CD8-positive, alpha-beta memory T cell (primary cell): ENCODE results near the gene GPC6. TPM values are rescaled to one million over a fixed set of nuclear protein-coding genes. Genes with fewer than 3 reads are reported as not detected.
A peak's percentile ranks its signal among the peaks of the same experiment; 100 is the strongest.

Experiments
- CTCF ChIA-PET: fragments of 350-600 bp; sonication (Branson Sonifier 250); formaldehyde crosslinking; loops from one replicate; lab custom pipeline; 2021; ENCODE audit warnings: antibody characterized with exemption; lab: Charles Lee
- POLR2A ChIA-PET: fragments of 350-600 bp; sonication (Branson Sonifier 250); formaldehyde crosslinking; loops from one replicate; lab custom pipeline; 2021; ENCODE audit warnings: antibody characterized with exemption; lab: Charles Lee
- DNase-seq, 5 donors: peaks; one replicate each; pipeline versions ENCODE4 v3.0.0 to v3.0.0-alpha.2; 2020 to 2022; ENCODE audit warnings: mixed read lengths in 1 of 5
- H3K27ac ChIP-seq: one replicate; pipeline ENCODE4 v1.7.0; 2013; ENCODE audit warnings: low read depth, mild to moderate bottlenecking, low read length, moderate library complexity
- H3K27me3 ChIP-seq: 2 replicates; pipeline ENCODE4 v1.7.0; 2013; ENCODE audit warnings: low read length, mild to moderate bottlenecking; ENCODE audit not compliant: insufficient read depth, poor library complexity, severe bottlenecking
- H3K36me3 ChIP-seq: 2 replicates; pipeline ENCODE4 v1.7.0; 2013; ENCODE audit warnings: mild to moderate bottlenecking, low read length, moderate library complexity; ENCODE audit not compliant: insufficient read depth
- H3K4me1 ChIP-seq: 2 replicates; pipeline ENCODE4 v1.7.0; 2013; ENCODE audit warnings: mild to moderate bottlenecking, low read length, moderate library complexity; ENCODE audit not compliant: insufficient read depth
- H3K4me3 ChIP-seq: 2 replicates; pipeline ENCODE4 v1.7.0; 2013; ENCODE audit warnings: mild to moderate bottlenecking, low read length
- H3K9me3 ChIP-seq: 2 replicates; pipeline ENCODE4 v1.7.0; 2013; ENCODE audit warnings: mild to moderate bottlenecking, low read length
- H3K27ac Mint-ChIP-seq, 8 donors: one replicate each; pipeline ENCODE4 v1.8.0; 2020 to 2021; ENCODE audit warnings: mixed read lengths in 8 of 8, mild to moderate bottlenecking in 6 of 8, inconsistent platforms in 3 of 8, moderate library complexity in 3 of 8
- H3K27me3 Mint-ChIP-seq, 2 donors: one replicate each; pipeline ENCODE4 v1.8.0; 2020 to 2021; ENCODE audit warnings: mixed read lengths in 2 of 2, mild to moderate bottlenecking in 1 of 2, moderate library complexity in 1 of 2
- H3K36me3 Mint-ChIP-seq, 3 donors: one replicate each; pipeline ENCODE4 v1.8.0; 2020 to 2021; ENCODE audit warnings: mixed read lengths in 3 of 3, inconsistent platforms in 1 of 3, mild to moderate bottlenecking in 1 of 3
- H3K4me1 Mint-ChIP-seq, 3 donors: one replicate each; pipeline ENCODE4 v1.8.0; 2020 to 2021; ENCODE audit warnings: mixed read lengths in 3 of 3, inconsistent platforms in 1 of 3, mild to moderate bottlenecking in 1 of 3
- H3K4me3 Mint-ChIP-seq, 7 donors: one replicate each; pipeline ENCODE4 v1.8.0; 2020 to 2021; ENCODE audit warnings: mixed read lengths in 7 of 7, mild to moderate bottlenecking in 6 of 7, moderate library complexity in 4 of 7, inconsistent platforms in 2 of 7
- H3K9me3 Mint-ChIP-seq, 5 donors: one replicate each; pipeline ENCODE4 v1.8.0; 2020 to 2022; ENCODE audit warnings: mixed read lengths in 5 of 5, mild to moderate bottlenecking in 3 of 5, moderate library complexity in 2 of 5, inconsistent platforms in 1 of 5
- polyA plus RNA-seq: library from polyadenylated mRNA; unstranded; fragments of 300-500 nt; fragmentation: Illumina TruSeq; gene quantifications from one replicate; pipeline ENCODE4 v1.2.3, GENCODE V29; 2021
- total RNA-seq, 2 experiments: library from RNA; stranded (reverse); gene quantifications; one replicate each; pipeline ENCODE4 v1.2.3, GENCODE V29; 2021

Gene GPC6
- total and polyA plus RNA-seq, 3 experiments from 2014 or later, result not detected

DNA sequence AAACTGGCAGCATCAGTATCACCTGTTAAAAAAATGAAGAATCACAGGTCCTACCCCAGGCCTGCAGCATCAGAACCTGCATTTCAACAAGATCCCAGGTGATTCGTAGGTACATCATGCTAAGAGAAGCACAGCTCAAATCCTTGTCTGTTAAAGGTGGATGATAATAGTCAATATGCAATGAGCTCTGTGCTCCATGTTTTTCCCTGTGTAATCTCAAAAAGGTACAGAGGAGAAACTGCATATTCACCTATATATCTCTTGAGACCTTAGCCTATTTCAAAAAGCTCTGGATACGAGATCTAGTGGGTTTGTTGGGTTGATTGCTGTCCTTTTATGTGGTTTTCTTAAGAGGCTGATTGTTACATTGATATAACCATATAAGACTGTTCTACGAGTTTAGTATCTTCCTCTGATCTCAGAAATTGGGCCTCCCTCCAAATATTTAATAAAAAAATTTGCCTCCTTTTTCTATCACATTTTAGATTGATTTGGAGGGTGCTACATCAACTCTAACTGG, 1104.0 kb downstream of the GPC6 start:
- Mint-ChIP-seq H3K9me3 (peaks cover 3 to 17% (median 13%) of the 10 kb centered on the region in 5 donors), H3K27ac (peak overlapping the region in 2 of 8 donors; percentile 9 to 30), H3K27me3 (peaks cover 6 to 17% of the 10 kb centered on the region in 2 donors), H3K36me3 (peaks cover 3 to 20% (median 4%) of the 10 kb centered on the region in 3 donors), H3K4me3 (peak overlapping the region in 6 of 7 donors; percentile 4 to 38 (median 26)), H3K4me1 (peaks cover 56 to 60% (median 60%) of the 10 kb centered on the region in 3 donors)
- no peaks in the 10 kb centered on the region for H3K36me3 ChIP-seq
- H3K27ac ChIP-seq, result no peak overlapping the region
- peaks cover 59% of the 10 kb centered on the region for H3K4me1 ChIP-seq
- ChIA-PET POLR2A (no interaction called here), CTCF (interaction anchor here (1.0 to 1.4 kb wide), 2 partner anchors 15 to 26 kb away, joined by 3 read pairs; no protein-coding TSS in a partner anchor)
- no peak overlapping the region for H3K4me3 ChIP-seq
- DNase-seq, result peak in 2 of 5 donors; percentile 62 to 70
- peaks cover 3% of the 10 kb centered on the region for H3K27me3 ChIP-seq
- no peaks in the 10 kb centered on the region for H3K9me3 ChIP-seq

DNA sequence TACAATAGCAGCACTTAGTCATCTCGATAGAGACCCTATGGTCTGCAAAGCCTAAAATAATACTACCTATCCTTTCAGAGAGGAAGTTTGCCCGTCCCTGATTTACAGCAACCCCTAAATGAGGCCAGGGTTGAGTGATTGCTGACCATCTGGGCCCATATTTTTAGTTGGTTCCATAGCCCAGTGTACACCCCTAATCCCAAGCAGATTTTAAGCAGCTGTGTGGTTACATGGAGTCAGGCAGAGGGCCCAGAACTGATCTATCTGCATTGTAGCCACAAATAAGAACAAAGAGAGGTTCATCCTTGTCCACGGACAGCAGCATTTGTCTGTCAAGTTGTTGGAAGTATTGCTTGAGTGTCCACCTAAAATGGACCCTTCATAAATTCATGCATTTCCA, 1104.7 kb downstream of the GPC6 start:
- CTCF ChIA-PET, result interaction anchor here (1.0 to 1.4 kb wide), 2 partner anchors 14 to 26 kb away, joined by 3 read pairs; no protein-coding TSS in a partner anchor
- DNase-seq, result no peak
- Histone ChIP-seq H3K27ac (no peak overlapping the region), H3K4me3 (no peak overlapping the region), H3K27me3 (peaks cover 3% of the 10 kb centered on the region), H3K4me1 (peaks cover 54% of the 10 kb centered on the region), H3K36me3 (no peaks in the 10 kb centered on the region), H3K9me3 (no peaks in the 10 kb centered on the region)
- H3K27me3 Mint-ChIP-seq, result peaks cover 6 to 18% of the 10 kb centered on the region in 2 donors
- POLR2A ChIA-PET, result no interaction called here
- peaks cover 3 to 13% (median 4%) of the 10 kb centered on the region in 3 donors for H3K36me3 Mint-ChIP-seq
- peaks cover 3 to 11% (median 10%) of the 10 kb centered on the region in 5 donors for H3K9me3 Mint-ChIP-seq
- H3K27ac Mint-ChIP-seq, result peak overlapping the region in 1 of 8 donors; percentile 30
- H3K4me1 Mint-ChIP-seq, result peaks cover 50 to 53% (median 53%) of the 10 kb centered on the region in 3 donors
- H3K4me3 Mint-ChIP-seq, result no peak overlapping the region

DNA sequence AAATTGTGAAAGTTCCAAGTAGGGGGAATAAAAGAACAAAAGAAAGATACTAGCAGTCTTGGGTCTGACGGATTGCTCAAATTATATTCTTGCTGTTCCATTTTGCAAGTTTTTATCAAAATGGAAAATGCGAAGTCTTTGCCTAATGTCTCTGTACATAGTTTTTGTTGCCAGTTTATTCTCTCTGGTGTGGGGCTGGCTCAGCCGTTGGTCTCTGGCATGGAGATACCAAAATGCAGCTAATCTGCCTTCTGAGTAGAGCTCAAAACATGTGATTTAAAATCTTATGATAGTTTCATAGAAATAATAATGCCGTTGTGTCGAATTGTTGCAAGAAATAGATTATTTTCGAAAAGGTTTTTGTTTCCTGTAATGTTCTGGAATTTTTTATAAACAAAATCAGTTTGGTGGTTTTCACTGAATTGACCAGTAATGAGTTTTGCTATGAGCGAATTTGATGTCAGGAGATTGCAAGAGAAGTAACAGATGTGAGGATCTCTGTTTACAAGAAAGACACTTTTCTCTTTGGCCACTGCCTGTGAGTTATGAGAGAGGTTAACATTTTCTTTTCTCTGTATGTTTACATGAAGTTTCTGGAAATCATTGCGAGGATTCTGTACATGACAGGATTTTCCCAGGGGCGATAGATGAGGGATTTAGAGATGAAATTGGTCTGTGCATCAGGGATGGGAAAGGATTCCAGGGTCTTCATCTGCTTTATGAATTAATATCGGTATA, 1105.9 kb downstream of the GPC6 start:
- peaks cover 38 to 41% (median 41%) of the 10 kb centered on the region in 3 donors for H3K4me1 Mint-ChIP-seq
- no peak overlapping the region for H3K4me3 Mint-ChIP-seq
- H3K9me3 Mint-ChIP-seq, result no peaks in the 10 kb centered on the region
- Histone ChIP-seq H3K4me3 (no peak overlapping the region), H3K4me1 (peaks cover 42% of the 10 kb centered on the region), H3K9me3 (no peaks in the 10 kb centered on the region), H3K27me3 (peaks cover 3% of the 10 kb centered on the region), H3K36me3 (no peaks in the 10 kb centered on the region), H3K27ac (no peak overlapping the region)
- peaks cover 0 to 5% (median 0%) of the 10 kb centered on the region in 3 donors for H3K36me3 Mint-ChIP-seq
- H3K27me3 Mint-ChIP-seq, result peaks cover 6 to 21% of the 10 kb centered on the region in 2 donors
- DNase-seq, result no peak
- no peak overlapping the region for H3K27ac Mint-ChIP-seq
- POLR2A ChIA-PET, result no interaction called here
- CTCF ChIA-PET, result no interaction called here

DNA sequence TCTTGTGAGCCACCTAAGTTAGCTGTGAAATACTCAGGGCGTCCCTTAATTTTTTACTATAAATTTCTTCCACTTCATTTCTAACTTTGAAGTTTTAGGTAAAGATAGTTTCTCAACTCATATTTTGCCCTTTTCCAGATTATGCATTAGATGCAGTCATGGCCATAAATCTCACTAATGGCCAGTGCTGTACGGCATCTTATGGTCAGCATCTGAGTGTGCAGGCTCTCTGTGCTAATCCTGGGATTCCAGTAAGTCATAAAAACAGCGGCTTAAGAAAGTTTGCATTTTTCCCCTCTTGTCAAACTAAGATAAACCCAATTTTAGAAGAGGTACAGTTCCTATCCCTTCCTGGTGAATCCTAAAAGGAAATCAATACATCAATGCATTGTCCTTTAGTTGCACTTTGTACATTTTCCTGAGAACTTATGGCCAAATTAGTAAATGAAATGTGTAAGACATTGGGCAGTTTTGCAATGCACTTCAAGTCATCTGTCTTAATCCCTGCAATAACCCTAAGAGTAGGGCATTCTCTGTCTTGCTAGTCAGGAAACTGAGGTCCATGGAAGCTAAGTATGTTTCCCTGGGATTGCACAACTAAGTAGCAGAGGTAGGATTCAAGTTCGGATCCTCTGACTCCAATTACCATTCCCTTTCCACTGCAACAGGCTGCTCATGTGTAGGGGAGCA, 1106.7 kb downstream of the GPC6 start:
- H3K27ac Mint-ChIP-seq, result no peak overlapping the region
- no peak overlapping the region for H3K27ac ChIP-seq
- H3K36me3 ChIP-seq, result no peaks in the 10 kb centered on the region
- H3K4me3 Mint-ChIP-seq, result no peak overlapping the region
- peaks cover 6 to 24% of the 10 kb centered on the region in 2 donors for H3K27me3 Mint-ChIP-seq
- no peaks in the 10 kb centered on the region for H3K9me3 Mint-ChIP-seq
- POLR2A ChIA-PET, result no interaction called here
- no peak overlapping the region for H3K4me3 ChIP-seq
- CTCF ChIA-PET, result no interaction called here
- H3K4me1 Mint-ChIP-seq, result peaks cover 30 to 33% (median 33%) of the 10 kb centered on the region in 3 donors
- peaks cover 0 to 9% (median 0%) of the 10 kb centered on the region in 3 donors for H3K36me3 Mint-ChIP-seq
- H3K9me3 ChIP-seq, result no peaks in the 10 kb centered on the region
- peaks cover 3% of the 10 kb centered on the region for H3K27me3 ChIP-seq
- no peak for DNase-seq
- H3K4me1 ChIP-seq, result peaks cover 35% of the 10 kb centered on the region

DNA sequence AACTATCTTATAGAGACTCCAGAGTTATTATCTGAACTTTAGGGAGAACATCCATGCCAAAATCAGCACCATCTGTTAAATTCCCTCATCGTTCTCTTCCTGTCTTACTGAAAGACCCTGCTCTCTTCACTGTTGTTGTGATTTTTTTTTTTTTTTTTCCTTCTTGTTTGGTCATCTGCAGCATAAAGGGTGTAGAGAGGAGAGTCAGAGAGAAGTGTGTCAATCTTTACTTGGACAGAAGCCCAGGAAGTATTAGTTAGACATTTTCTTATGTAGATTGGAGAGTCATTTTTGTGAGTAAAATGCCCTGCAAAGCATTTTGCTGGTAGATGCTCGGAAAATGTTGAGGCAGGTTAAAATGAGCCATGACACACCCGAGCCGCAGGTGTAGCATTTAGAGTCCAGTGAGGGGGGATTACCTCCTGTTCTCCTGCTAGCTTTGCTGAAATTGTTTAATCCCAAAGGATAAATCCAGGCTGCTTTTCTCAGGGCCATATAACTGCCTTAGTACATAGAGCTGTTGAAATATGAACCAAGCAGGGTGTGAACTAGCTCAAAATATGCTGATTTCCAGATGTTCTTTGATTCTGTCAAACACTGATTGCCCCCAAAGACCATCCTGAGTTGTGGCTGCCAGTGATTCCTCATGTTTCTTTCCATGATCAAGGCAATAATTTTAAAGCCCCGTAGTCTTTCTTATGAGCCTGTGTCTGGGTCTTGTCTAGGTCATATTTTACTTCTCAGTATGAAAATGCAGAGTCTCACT, 1109.3 kb downstream of the GPC6 start:
- Mint-ChIP-seq H3K9me3 (no peaks in the 10 kb centered on the region), H3K4me1 (peaks cover 7% of the 10 kb centered on the region in 3 donors), H3K36me3 (peaks cover 0 to 9% (median 0%) of the 10 kb centered on the region in 3 donors), H3K27me3 (peaks cover 5 to 21% of the 10 kb centered on the region in 2 donors), H3K27ac (no peak overlapping the region), H3K4me3 (no peak overlapping the region)
- ChIA-PET POLR2A (no interaction called here), CTCF (no interaction called here)
- DNase-seq, result no peak
- Histone ChIP-seq H3K36me3 (no peaks in the 10 kb centered on the region), H3K27ac (no peak overlapping the region), H3K4me1 (peaks cover 8% of the 10 kb centered on the region), H3K27me3 (no peaks in the 10 kb centered on the region), H3K9me3 (no peaks in the 10 kb centered on the region), H3K4me3 (no peak overlapping the region)

DNA sequence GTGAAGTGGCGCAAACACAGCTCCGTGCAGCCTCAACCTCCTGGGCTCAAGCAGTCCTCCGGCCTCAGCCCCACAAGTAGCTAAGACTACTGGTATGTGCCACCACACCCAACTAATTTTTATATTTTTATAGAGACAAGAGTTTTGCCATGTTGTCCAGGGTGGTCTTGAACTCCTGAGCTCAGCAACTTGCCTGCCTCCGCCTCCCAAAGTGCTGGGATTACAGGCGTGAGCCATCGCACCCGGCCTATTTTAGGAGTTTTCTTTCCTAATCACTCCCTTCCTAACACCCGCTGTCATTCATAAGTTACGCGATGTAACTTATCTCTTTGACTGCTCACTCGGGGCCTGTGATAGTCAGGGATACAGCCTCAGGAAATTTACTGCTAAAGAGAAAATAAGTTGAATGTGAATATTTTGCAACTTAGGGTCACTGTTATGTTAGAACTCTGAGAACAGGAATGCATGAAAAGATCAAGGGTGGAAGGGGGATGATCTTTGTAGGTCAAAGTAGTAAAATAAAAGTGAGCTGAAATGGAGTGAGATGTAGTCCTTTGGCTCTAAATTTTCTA, 1112.6 kb downstream of the GPC6 start:
- Mint-ChIP-seq H3K27me3 (peaks cover 0 to 9% of the 10 kb centered on the region in 2 donors), H3K36me3 (peaks cover 0 to 4% (median 0%) of the 10 kb centered on the region in 3 donors), H3K9me3 (no peaks in the 10 kb centered on the region), H3K27ac (no peak overlapping the region), H3K4me3 (no peak overlapping the region), H3K4me1 (peaks cover 0 to under 1% (median under 1%) of the 10 kb centered on the region in 3 donors)
- H3K9me3 ChIP-seq, result no peaks in the 10 kb centered on the region
- H3K4me3 ChIP-seq, result no peak overlapping the region
- no peaks in the 10 kb centered on the region for H3K4me1 ChIP-seq
- no peaks in the 10 kb centered on the region for H3K27me3 ChIP-seq
- POLR2A ChIA-PET, result no interaction called here
- no peaks in the 10 kb centered on the region for H3K36me3 ChIP-seq
- H3K27ac ChIP-seq, result no peak overlapping the region
- CTCF ChIA-PET, result no interaction called here
- DNase-seq, result no peak

DNA sequence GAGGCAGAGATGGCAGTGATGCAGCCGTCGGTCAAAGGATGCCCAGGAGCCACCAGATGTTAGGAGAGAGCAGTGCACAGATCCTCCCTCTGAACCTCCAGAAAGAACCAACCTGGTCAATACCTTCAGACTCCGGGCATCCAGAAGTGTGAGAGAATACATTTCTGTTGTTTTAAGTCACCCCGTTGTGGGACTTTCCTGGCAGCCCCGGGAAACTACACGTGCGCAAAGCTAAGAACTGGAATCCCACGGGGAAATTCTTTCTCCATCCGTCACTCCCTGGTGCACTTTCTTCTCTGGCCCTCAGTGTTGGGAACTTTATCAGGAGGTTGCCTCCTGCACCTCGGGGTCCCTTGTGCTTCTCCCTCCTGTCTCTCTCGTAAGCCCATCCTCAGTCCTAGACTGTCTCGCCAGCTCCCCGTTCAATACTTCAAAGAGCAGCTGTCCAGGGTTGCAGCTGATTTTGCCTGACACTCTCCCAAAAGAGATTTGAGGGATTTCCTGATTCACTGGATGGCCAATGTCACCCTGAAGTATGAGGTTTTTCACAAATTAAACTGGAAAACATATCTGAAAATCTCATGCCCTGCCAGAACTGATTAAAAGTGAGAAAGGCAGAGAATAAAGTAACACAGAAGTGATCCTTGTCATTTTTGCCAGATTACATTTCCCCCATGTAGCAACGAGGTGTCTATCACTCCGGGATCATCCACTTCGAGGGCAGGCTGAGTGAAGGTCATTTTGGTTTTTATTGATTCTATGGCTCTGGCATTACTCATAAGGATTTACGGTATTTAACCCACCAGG, 1116.0 kb downstream of the GPC6 start:
- peaks cover 7 to 12% (median 8%) of the 10 kb centered on the region in 3 donors for H3K4me1 Mint-ChIP-seq
- Histone ChIP-seq H3K9me3 (no peaks in the 10 kb centered on the region), H3K36me3 (no peaks in the 10 kb centered on the region), H3K27me3 (no peaks in the 10 kb centered on the region), H3K4me3 (no peak overlapping the region), H3K27ac (no peak overlapping the region), H3K4me1 (no peaks in the 10 kb centered on the region)
- ChIA-PET CTCF (interaction anchor here (1.5 to 2.1 kb wide), 2 partner anchors 17 to 19 kb away, joined by 3 to 4 read pairs; no protein-coding TSS in a partner anchor), POLR2A (no interaction called here)
- H3K4me3 Mint-ChIP-seq, result no peak overlapping the region
- peaks cover 0 to 3% (median 0%) of the 10 kb centered on the region in 3 donors for H3K36me3 Mint-ChIP-seq
- H3K9me3 Mint-ChIP-seq, result no peaks in the 10 kb centered on the region
- H3K27me3 Mint-ChIP-seq, result peaks cover 0 to 5% of the 10 kb centered on the region in 2 donors
- no peak for DNase-seq
- no peak overlapping the region for H3K27ac Mint-ChIP-seq
